ENCODE measurements around the gene GLS.

GLS gene

GRCh38 chr2:190976521-190976920, 95.9 kb downstream of the GLS start:
- Histone ChIP-seq H3K4me1 (ENCODE audit: insufficient read depth, low read length) (no peaks in the 10 kb centered on the region), H3K9me3 (ENCODE audit: insufficient read depth, low read depth, low read length) (no peaks in the 10 kb centered on the region), H3K9ac (ENCODE audit: low read depth, low read length) (no peak overlapping the region), H3K4me3 (ENCODE audit: low read length) (no peak overlapping the region), H3K27ac (ENCODE audit: low read length) (no peak overlapping the region), H3K36me3 (ENCODE audit: insufficient read depth, low read depth, low read length) (peaks cover 97% of the 10 kb centered on the region), H3K27me3 (ENCODE audit: insufficient read depth, low read length) (no peaks in the 10 kb centered on the region)

GRCh38 chr2:190977505-190977904, 96.9 kb downstream of the GLS start:
- Histone ChIP-seq H3K4me1 (ENCODE audit: insufficient read depth, low read length) (no peaks in the 10 kb centered on the region), H3K9me3 (ENCODE audit: insufficient read depth, low read depth, low read length) (no peaks in the 10 kb centered on the region), H3K27me3 (ENCODE audit: insufficient read depth, low read length) (no peaks in the 10 kb centered on the region), H3K9ac (ENCODE audit: low read depth, low read length) (no peak overlapping the region), H3K4me3 (ENCODE audit: low read length) (no peak overlapping the region), H3K27ac (ENCODE audit: low read length) (no peak overlapping the region), H3K36me3 (ENCODE audit: insufficient read depth, low read depth, low read length) (peaks cover 98% of the 10 kb centered on the region)

GRCh38 chr2:190978389-190979053, 97.9 kb downstream of the GLS start:
- Histone ChIP-seq H3K9ac (ENCODE audit: low read depth, low read length) (no peak overlapping the region), H3K4me1 (ENCODE audit: insufficient read depth, low read length) (no peaks in the 10 kb centered on the region), H3K27ac (ENCODE audit: low read length) (no peak overlapping the region), H3K27me3 (ENCODE audit: insufficient read depth, low read length) (no peaks in the 10 kb centered on the region), H3K36me3 (ENCODE audit: insufficient read depth, low read depth, low read length) (peaks cover 98% of the 10 kb centered on the region), H3K9me3 (ENCODE audit: insufficient read depth, low read depth, low read length) (no peaks in the 10 kb centered on the region), H3K4me3 (ENCODE audit: low read length) (no peak overlapping the region)

- H3K9ac ChIP-seq (ENCODE audit: low read depth, low read length), result no peak overlapping the region
- H3K27me3 ChIP-seq (ENCODE audit: insufficient read depth, low read length), result no peaks in the 10 kb centered on the region
- H3K4me1 ChIP-seq (ENCODE audit: insufficient read depth, low read length), result no peaks in the 10 kb centered on the region
- H3K9me3 ChIP-seq (ENCODE audit: insufficient read depth, low read depth, low read length), result no peaks in the 10 kb centered on the region
- H3K36me3 ChIP-seq (ENCODE audit: insufficient read depth, low read depth, low read length), result peaks cover 98% of the 10 kb centered on the region
- H3K4me3 ChIP-seq (ENCODE audit: low read length), result no peak overlapping the region
- H3K27ac ChIP-seq (ENCODE audit: low read length), result no peak overlapping the region
Observed at GRCh38 chr2:190979906-190980629, 99.4 kb downstream of the GLS start.

- Histone ChIP-seq H3K27ac (ENCODE audit: low read length) (no peak overlapping the region), H3K27me3 (ENCODE audit: insufficient read depth, low read length) (no peaks in the 10 kb centered on the region), H3K9ac (ENCODE audit: low read depth, low read length) (no peak overlapping the region), H3K36me3 (ENCODE audit: insufficient read depth, low read depth, low read length) (peaks cover 98% of the 10 kb centered on the region), H3K4me3 (ENCODE audit: low read length) (no peak overlapping the region), H3K9me3 (ENCODE audit: insufficient read depth, low read depth, low read length) (no peaks in the 10 kb centered on the region), H3K4me1 (ENCODE audit: insufficient read depth, low read length) (no peaks in the 10 kb centered on the region)
Observed at GRCh38 chr2:190980630-190981209, 100.1 kb downstream of the GLS start.

GRCh38 chr2:190981333-190981732, 100.7 kb downstream of the GLS start:
- Histone ChIP-seq H3K9ac (ENCODE audit: low read depth, low read length) (no peak overlapping the region), H3K36me3 (ENCODE audit: insufficient read depth, low read depth, low read length) (peaks cover 98% of the 10 kb centered on the region), H3K27ac (ENCODE audit: low read length) (no peak overlapping the region), H3K27me3 (ENCODE audit: insufficient read depth, low read length) (no peaks in the 10 kb centered on the region), H3K9me3 (ENCODE audit: insufficient read depth, low read depth, low read length) (no peaks in the 10 kb centered on the region), H3K4me3 (ENCODE audit: low read length) (no peak overlapping the region), H3K4me1 (ENCODE audit: insufficient read depth, low read length) (no peaks in the 10 kb centered on the region)

GRCh38 chr2:190981733-190982132, 101.1 kb downstream of the GLS start:
- Histone ChIP-seq H3K27me3 (ENCODE audit: insufficient read depth, low read length) (no peaks in the 10 kb centered on the region), H3K27ac (ENCODE audit: low read length) (no peak overlapping the region), H3K36me3 (ENCODE audit: insufficient read depth, low read depth, low read length) (peaks cover 98% of the 10 kb centered on the region)

GRCh38 chr2:190982262-190983034, 101.8 kb downstream of the GLS start:
- Histone ChIP-seq H3K9me3 (ENCODE audit: insufficient read depth, low read depth, low read length) (no peaks in the 10 kb centered on the region), H3K27me3 (ENCODE audit: insufficient read depth, low read length) (no peaks in the 10 kb centered on the region), H3K9ac (ENCODE audit: low read depth, low read length) (no peak overlapping the region), H3K4me3 (ENCODE audit: low read length) (no peak overlapping the region), H3K4me1 (ENCODE audit: insufficient read depth, low read length) (no peaks in the 10 kb centered on the region), H3K27ac (ENCODE audit: low read length) (no peak overlapping the region), H3K36me3 (ENCODE audit: insufficient read depth, low read depth, low read length) (peaks cover 99% of the 10 kb centered on the region)

More at GRCh38 chr2:190981733-190982132, 101.1 kb downstream of the GLS start:
- H3K9ac ChIP-seq (ENCODE audit: low read depth, low read length), result no peak overlapping the region
- H3K4me1 ChIP-seq (ENCODE audit: insufficient read depth, low read length), result no peaks in the 10 kb centered on the region
- H3K9me3 ChIP-seq (ENCODE audit: insufficient read depth, low read depth, low read length), result no peaks in the 10 kb centered on the region
- no peak overlapping the region for H3K4me3 ChIP-seq (ENCODE audit: low read length)

GRCh38 chr2:190984595-190984994, 104.0 kb downstream of the GLS start:
- Histone ChIP-seq H3K9me3 (ENCODE audit: insufficient read depth, low read depth, low read length) (no peaks in the 10 kb centered on the region), H3K9ac (ENCODE audit: low read depth, low read length) (no peak overlapping the region), H3K27ac (ENCODE audit: low read length) (no peak overlapping the region), H3K4me3 (ENCODE audit: low read length) (no peak overlapping the region), H3K36me3 (ENCODE audit: insufficient read depth, low read depth, low read length) (peaks cover 98% of the 10 kb centered on the region), H3K4me1 (ENCODE audit: insufficient read depth, low read length) (no peaks in the 10 kb centered on the region), H3K27me3 (ENCODE audit: insufficient read depth, low read length) (no peaks in the 10 kb centered on the region)

GRCh38 chr2:190986221-190986953, 105.8 kb downstream of the GLS start:
- H3K9ac ChIP-seq (ENCODE audit: low read depth, low read length), result no peak overlapping the region
- no peak overlapping the region for H3K27ac ChIP-seq (ENCODE audit: low read length)
- H3K9me3 ChIP-seq (ENCODE audit: insufficient read depth, low read depth, low read length), result no peaks in the 10 kb centered on the region
- no peak overlapping the region for H3K4me3 ChIP-seq (ENCODE audit: low read length)
- no peaks in the 10 kb centered on the region for H3K4me1 ChIP-seq (ENCODE audit: insufficient read depth, low read length)
- H3K36me3 ChIP-seq (ENCODE audit: insufficient read depth, low read depth, low read length), result peaks cover 98% of the 10 kb centered on the region
- no peaks in the 10 kb centered on the region for H3K27me3 ChIP-seq (ENCODE audit: insufficient read depth, low read length)

GRCh38 chr2:190987116-190987515, 106.5 kb downstream of the GLS start:
- Histone ChIP-seq H3K4me3 (ENCODE audit: low read length) (no peak overlapping the region), H3K9ac (ENCODE audit: low read depth, low read length) (no peak overlapping the region), H3K4me1 (ENCODE audit: insufficient read depth, low read length) (no peaks in the 10 kb centered on the region), H3K36me3 (ENCODE audit: insufficient read depth, low read depth, low read length) (peaks cover 98% of the 10 kb centered on the region), H3K9me3 (ENCODE audit: insufficient read depth, low read depth, low read length) (no peaks in the 10 kb centered on the region), H3K27ac (ENCODE audit: low read length) (no peak overlapping the region), H3K27me3 (ENCODE audit: insufficient read depth, low read length) (no peaks in the 10 kb centered on the region)

Data from iPS-20b (cell line).